Lower leg skin (tissue), 3 donors: ENCODE results near the gene CCSER1.

Experiments used
- CTCF ChIP-seq, 3 donors: fragments of 450-650 bp; IDR thresholded peaks; one replicate each; pipeline ENCODE4 v1.5.1; 2016; ENCODE audit warnings: antibody characterized with exemption in 3 of 3, mild to moderate bottlenecking in 3 of 3, moderate library complexity in 2 of 3
- POLR2A ChIP-seq, 2 donors: fragments of 450-650 bp; IDR thresholded peaks; one replicate each; pipeline ENCODE4 v1.6.1; 2016 to 2017; ENCODE audit warnings: antibody characterized with exemption in 2 of 2, mild to moderate bottlenecking in 1 of 2, moderate library complexity in 1 of 2

DNA sequence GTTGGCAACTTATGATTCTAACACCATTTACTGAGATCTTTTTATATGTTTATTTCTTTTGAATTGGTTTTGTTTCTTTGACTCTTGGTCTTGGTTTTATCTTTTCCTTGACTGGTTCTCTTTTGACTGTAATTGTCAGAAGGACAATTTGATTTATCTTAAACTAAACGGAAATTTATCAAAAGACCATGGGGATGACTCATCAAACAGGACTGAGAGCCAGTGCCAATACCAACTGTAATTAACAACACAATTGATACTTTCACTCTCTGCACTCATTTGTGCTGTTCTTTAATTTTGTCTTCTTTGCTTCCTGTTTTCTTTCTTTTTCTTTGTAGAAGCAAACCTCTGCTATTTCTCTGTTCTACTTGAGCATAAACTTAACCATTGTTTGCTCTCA is 776.8 kb downstream of the CCSER1 start:
- TF ChIP-seq CTCF (IDR thresholded peaks at IDR 0.05) (no peak), POLR2A (IDR thresholded peaks at IDR 0.05) (no peak)
